Stimulated activated naive B cell treated with anti-CD40 and anti-IgM and Interleukin-4, amounts not matched to agents 10 μg/mL and 1 μg/mL and 100 μg/mL, for 72 hours (primary cell): Measurements from ENCODE around the gene TRPM3.

ENCODE experiments used
- ATAC-seq, 2 donors: fragments of 150-1000 bp; cut with Tn5 transposase; replicated peaks; 2 replicates each; pipeline ENCODE4 v1.10.0; 2021; ENCODE audit warnings: moderate library complexity in 1 of 2
- DNase-seq: peaks from one replicate; pipeline ENCODE4 v3.0.0; 2021
- H3K27ac Mint-ChIP-seq: one replicate; pipeline ENCODE4 v1.8.0; 2022; ENCODE audit warnings: mild to moderate bottlenecking, mixed read lengths
- H3K27me3 Mint-ChIP-seq, 2 donors: one replicate each; pipeline ENCODE4 v1.8.0; 2022; ENCODE audit warnings: mixed read lengths in 2 of 2
- H3K36me3 Mint-ChIP-seq, 2 donors: one replicate each; pipeline ENCODE4 v1.8.0; 2022; ENCODE audit warnings: mixed read lengths in 2 of 2, mild to moderate bottlenecking in 1 of 2
- H3K4me1 Mint-ChIP-seq, 2 donors: one replicate each; pipeline ENCODE4 v1.8.0; 2022; ENCODE audit warnings: mixed read lengths in 2 of 2, mild to moderate bottlenecking in 1 of 2
- H3K4me3 Mint-ChIP-seq, 2 donors: one replicate each; pipeline ENCODE4 v1.8.0; 2022; ENCODE audit warnings: mild to moderate bottlenecking in 2 of 2, mixed read lengths in 2 of 2, moderate library complexity in 1 of 2
- H3K9me3 Mint-ChIP-seq, 2 donors: one replicate each; pipeline ENCODE4 v1.8.0; 2022; ENCODE audit warnings: mixed read lengths in 2 of 2, mild to moderate bottlenecking in 1 of 2

TRPM3 gene

DNA sequence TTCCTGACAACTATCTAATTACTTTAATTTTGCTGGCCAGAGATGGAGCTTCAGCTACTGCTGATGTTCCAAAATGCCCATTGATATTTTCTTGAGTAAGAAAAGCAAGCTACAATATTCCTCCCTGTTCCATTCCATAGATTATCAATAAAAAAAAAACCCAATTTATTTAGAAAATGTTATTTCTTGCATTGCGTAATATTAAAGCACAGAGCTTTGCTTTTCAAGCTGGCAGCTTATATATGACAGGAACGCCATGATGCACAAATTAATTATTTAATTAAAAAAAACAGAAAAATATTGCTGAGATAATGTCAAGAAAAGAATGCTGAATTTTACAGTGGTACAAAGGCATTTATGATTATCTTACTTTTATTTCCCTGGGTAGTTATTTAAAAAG lies 47.9 kb downstream of the TRPM3 start:
- ATAC-seq (no peak), DNase-seq (no peak)
- no peaks in the 10 kb centered on the region for H3K36me3 Mint-ChIP-seq
- no peaks in the 10 kb centered on the region for H3K4me1 Mint-ChIP-seq
- H3K27ac Mint-ChIP-seq: no peak overlapping the region
- H3K9me3 Mint-ChIP-seq: peaks cover 0 to 4% of the 10 kb centered on the region in 2 donors
- no peaks in the 10 kb centered on the region for H3K27me3 Mint-ChIP-seq
- no peak overlapping the region for H3K4me3 Mint-ChIP-seq

DNA sequence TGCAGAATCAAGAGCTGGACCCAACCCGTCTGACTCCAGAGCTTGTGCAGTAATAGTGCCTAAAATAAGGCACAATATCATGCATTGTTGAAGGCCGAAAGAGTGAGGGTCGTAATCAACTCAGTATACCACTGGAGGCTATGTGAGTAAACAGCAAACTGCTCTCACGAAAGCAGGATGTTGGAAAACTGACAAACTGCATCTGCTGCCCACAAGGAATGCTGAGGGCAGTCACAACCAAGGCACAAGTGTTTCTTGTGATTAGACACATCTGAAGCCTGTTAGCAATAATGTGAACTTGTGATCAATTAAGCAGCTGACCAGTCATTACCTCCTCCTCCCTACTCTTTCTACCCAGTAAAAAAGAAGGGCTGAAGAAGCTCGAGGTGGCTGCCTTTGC lies 48.8 kb downstream of the TRPM3 start:
- no peaks in the 10 kb centered on the region for H3K4me1 Mint-ChIP-seq
- DNase-seq (no peak), ATAC-seq (no peak)
- H3K36me3 Mint-ChIP-seq: no peaks in the 10 kb centered on the region
- H3K27ac Mint-ChIP-seq: no peak overlapping the region
- H3K9me3 Mint-ChIP-seq: peaks cover 0 to 6% of the 10 kb centered on the region in 2 donors
- H3K4me3 Mint-ChIP-seq: no peak overlapping the region
- no peaks in the 10 kb centered on the region for H3K27me3 Mint-ChIP-seq

DNA sequence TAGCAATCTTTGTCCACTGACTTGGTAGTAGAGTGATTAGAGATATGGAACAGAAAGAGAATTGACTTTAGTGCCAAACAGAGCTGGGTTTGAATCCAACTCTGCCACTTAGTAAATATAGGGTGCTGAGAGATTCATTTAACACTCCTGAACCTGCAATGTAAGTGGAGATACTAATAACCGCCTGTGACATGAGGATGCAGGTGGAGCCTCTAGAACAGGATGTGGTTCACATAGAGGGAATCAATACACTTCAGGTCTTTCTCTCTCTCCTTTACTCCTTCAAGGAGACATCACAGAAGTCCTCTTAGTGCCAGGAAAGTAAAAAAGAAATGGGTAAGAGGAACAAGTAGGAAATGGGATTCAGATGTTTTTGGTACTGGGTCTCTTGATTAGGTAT lies 49.8 kb downstream of the TRPM3 start:
- H3K36me3 Mint-ChIP-seq: no peaks in the 10 kb centered on the region
- no peak overlapping the region for H3K4me3 Mint-ChIP-seq
- H3K27me3 Mint-ChIP-seq: no peaks in the 10 kb centered on the region
- peaks cover 0 to 6% of the 10 kb centered on the region in 2 donors for H3K9me3 Mint-ChIP-seq
- DNase-seq: no peak
- H3K4me1 Mint-ChIP-seq: no peaks in the 10 kb centered on the region
- ATAC-seq: no peak
- H3K27ac Mint-ChIP-seq: no peak overlapping the region

- no peaks in the 10 kb centered on the region for H3K4me1 Mint-ChIP-seq
- H3K9me3 Mint-ChIP-seq: no peaks in the 10 kb centered on the region
- no peaks in the 10 kb centered on the region for H3K36me3 Mint-ChIP-seq
- no peak for DNase-seq
- H3K4me3 Mint-ChIP-seq: no peak overlapping the region
- H3K27ac Mint-ChIP-seq: no peak overlapping the region
- H3K27me3 Mint-ChIP-seq: no peaks in the 10 kb centered on the region
- no peak for ATAC-seq
Measured at GRCh38 chr9:71058660-71059059, 62.8 kb downstream of the TRPM3 start.

DNA sequence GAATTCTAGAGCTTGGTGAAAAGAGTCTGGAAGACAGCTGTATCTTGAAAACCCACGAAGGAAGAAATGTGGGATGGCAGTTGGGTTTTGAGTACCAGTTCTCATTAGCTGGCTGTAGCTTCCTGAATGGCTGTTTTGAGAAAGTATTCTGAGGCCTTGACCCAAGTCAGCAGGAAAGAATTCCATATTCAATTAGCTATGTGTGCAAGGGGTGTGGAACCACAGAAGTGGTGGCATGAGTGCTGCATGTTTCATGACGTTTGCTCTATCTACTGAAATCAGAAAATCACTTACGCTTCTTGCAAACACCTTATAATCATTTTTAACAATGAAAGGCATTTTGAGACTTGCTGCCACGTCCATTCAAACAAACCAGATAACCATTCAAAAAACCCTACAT lies 69.1 kb downstream of the TRPM3 start:
- Mint-ChIP-seq H3K27ac (no peak overlapping the region), H3K4me3 (no peak overlapping the region), H3K4me1 (no peaks in the 10 kb centered on the region), H3K36me3 (no peaks in the 10 kb centered on the region), H3K9me3 (no peaks in the 10 kb centered on the region), H3K27me3 (no peaks in the 10 kb centered on the region)
- ATAC-seq (no peak), DNase-seq (no peak)

DNA sequence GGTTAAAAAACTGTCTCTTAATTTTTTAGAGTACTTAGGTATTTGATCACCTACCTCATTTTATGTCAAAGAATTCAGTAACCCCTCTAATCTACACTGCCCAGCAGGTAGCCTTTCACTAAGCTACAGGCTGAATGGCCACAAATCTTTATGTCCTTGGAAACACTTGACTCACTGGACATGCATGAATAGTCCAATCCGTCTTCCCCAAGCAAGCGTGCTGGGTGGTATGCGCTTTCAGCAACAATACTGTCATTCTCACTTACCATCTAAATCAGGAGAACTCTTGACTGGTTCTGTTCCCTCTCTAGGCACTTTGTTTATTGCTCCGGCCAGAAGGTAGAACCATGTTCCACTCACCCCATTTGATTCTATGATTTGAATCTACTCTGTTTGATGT lies 73.1 kb downstream of the TRPM3 start:
- no peak overlapping the region for H3K27ac Mint-ChIP-seq
- no peaks in the 10 kb centered on the region for H3K36me3 Mint-ChIP-seq
- H3K4me1 Mint-ChIP-seq: no peaks in the 10 kb centered on the region
- no peaks in the 10 kb centered on the region for H3K27me3 Mint-ChIP-seq
- H3K4me3 Mint-ChIP-seq: no peak overlapping the region
- no peak for DNase-seq
- ATAC-seq: no peak
- peaks cover 0 to 1% of the 10 kb centered on the region in 2 donors for H3K9me3 Mint-ChIP-seq

DNA sequence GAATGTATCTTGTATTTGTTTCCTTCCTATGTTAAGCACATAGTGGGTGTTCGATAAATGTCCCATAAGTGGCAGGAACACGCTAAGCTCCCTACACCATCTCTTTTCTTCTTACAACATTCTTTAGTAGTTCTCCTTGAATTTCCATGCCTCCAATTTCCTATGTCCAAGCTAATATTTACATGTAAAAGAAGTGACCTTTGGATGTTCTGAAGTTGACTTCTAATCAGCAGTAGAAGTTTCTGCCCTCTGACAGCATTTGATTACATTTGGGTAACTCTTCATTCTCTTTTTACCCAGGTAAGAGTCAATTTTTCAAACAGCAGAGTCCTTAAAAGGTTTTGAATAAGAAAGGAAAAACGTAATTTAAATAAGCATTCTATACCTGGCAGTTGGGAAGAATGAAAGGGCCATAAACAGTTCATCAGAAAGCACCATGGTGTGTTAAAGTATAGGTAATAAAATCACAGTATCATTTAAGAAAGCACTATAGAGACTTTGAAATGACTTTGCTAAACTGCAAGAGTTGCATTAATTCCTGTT lies 78.9 kb downstream of the TRPM3 start:
- Mint-ChIP-seq H3K9me3 (peaks cover 0 to 1% of the 10 kb centered on the region in 2 donors), H3K36me3 (no peaks in the 10 kb centered on the region), H3K4me3 (no peak overlapping the region), H3K27me3 (no peaks in the 10 kb centered on the region), H3K4me1 (no peaks in the 10 kb centered on the region), H3K27ac (no peak overlapping the region)
- DNase-seq: no peak
- ATAC-seq: no peak

- no peaks in the 10 kb centered on the region for H3K36me3 Mint-ChIP-seq
- H3K9me3 Mint-ChIP-seq: no peaks in the 10 kb centered on the region
- H3K27me3 Mint-ChIP-seq: no peaks in the 10 kb centered on the region
- no peak overlapping the region for H3K4me3 Mint-ChIP-seq
- no peaks in the 10 kb centered on the region for H3K4me1 Mint-ChIP-seq
- no peak for DNase-seq
- no peak overlapping the region for H3K27ac Mint-ChIP-seq
- ATAC-seq: no peak
Measured at GRCh38 chr9:71037521-71037920, 83.9 kb downstream of the TRPM3 start.

GRCh38 chr9:71036501-71036900 lies 84.9 kb downstream of the TRPM3 start:
- Mint-ChIP-seq H3K27me3 (no peaks in the 10 kb centered on the region), H3K36me3 (no peaks in the 10 kb centered on the region), H3K4me3 (no peak overlapping the region), H3K27ac (no peak overlapping the region), H3K4me1 (no peaks in the 10 kb centered on the region), H3K9me3 (no peaks in the 10 kb centered on the region)
- no peak for DNase-seq
- no peak for ATAC-seq

DNA sequence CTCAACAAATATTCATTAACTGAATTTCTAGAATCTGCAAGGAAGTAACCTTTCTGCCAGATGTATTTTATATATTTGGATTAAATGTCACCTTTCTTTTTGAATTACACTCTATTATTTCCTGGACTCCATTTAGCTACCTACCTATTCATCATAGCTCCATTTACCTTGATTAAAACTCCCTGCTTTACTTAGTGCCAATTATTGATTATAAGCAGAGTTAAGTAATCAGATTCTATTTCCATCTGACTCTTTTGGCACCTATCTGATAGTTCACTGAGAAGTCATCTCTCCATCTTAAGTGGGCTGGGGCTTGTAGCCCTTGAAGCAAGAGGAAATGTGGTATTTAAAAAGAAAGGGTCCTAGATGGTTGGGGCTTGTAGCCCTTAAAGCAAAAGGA lies 88.6 kb downstream of the TRPM3 start:
- Mint-ChIP-seq H3K9me3 (peaks cover 0 to 2% of the 10 kb centered on the region in 2 donors), H3K4me3 (no peak overlapping the region), H3K4me1 (no peaks in the 10 kb centered on the region), H3K27me3 (no peaks in the 10 kb centered on the region), H3K36me3 (no peaks in the 10 kb centered on the region), H3K27ac (no peak overlapping the region)
- DNase-seq: no peak
- ATAC-seq: no peak

GRCh38 chr9:71025728-71026127 lies 95.7 kb downstream of the TRPM3 start:
- ATAC-seq: no peak
- H3K36me3 Mint-ChIP-seq: no peaks in the 10 kb centered on the region

GRCh38 chr9:71025201-71025600 lies 96.2 kb downstream of the TRPM3 start:
- no peak overlapping the region for H3K27ac Mint-ChIP-seq
- no peaks in the 10 kb centered on the region for H3K36me3 Mint-ChIP-seq
- DNase-seq (no peak), ATAC-seq (no peak)
- H3K27me3 Mint-ChIP-seq: no peaks in the 10 kb centered on the region
- H3K4me1 Mint-ChIP-seq: no peaks in the 10 kb centered on the region
- H3K4me3 Mint-ChIP-seq: no peak overlapping the region
- H3K9me3 Mint-ChIP-seq: peaks cover 0 to 4% of the 10 kb centered on the region in 2 donors

More at GRCh38 chr9:71025728-71026127, 95.7 kb downstream of the TRPM3 start:
- H3K27me3 Mint-ChIP-seq: no peaks in the 10 kb centered on the region
- no peak overlapping the region for H3K4me3 Mint-ChIP-seq
- no peak overlapping the region for H3K27ac Mint-ChIP-seq
- DNase-seq: no peak
- H3K9me3 Mint-ChIP-seq: peaks cover 0 to 4% of the 10 kb centered on the region in 2 donors
- no peaks in the 10 kb centered on the region for H3K4me1 Mint-ChIP-seq

- Mint-ChIP-seq H3K27me3 (no peaks in the 10 kb centered on the region), H3K36me3 (peaks cover under 1 to 2% of the 10 kb centered on the region in 2 donors), H3K9me3 (peaks cover 10 to 11% of the 10 kb centered on the region in 2 donors), H3K27ac (no peak overlapping the region), H3K4me3 (no peak overlapping the region), H3K4me1 (no peaks in the 10 kb centered on the region)
- ATAC-seq: no peak
- no peak for DNase-seq
Measured at GRCh38 chr9:71010258-71010657, 111.2 kb downstream of the TRPM3 start.

- Mint-ChIP-seq H3K4me3 (no peak overlapping the region), H3K9me3 (peaks cover 14 to 18% of the 10 kb centered on the region in 2 donors), H3K27me3 (no peaks in the 10 kb centered on the region), H3K4me1 (no peaks in the 10 kb centered on the region), H3K36me3 (peaks cover 2 to 4% of the 10 kb centered on the region in 2 donors), H3K27ac (no peak overlapping the region)
- DNase-seq (no peak), ATAC-seq (no peak)
Measured at GRCh38 chr9:71005456-71005855, 116.0 kb downstream of the TRPM3 start.

GRCh38 chr9:71004196-71004595 lies 117.2 kb downstream of the TRPM3 start:
- no peaks in the 10 kb centered on the region for H3K27me3 Mint-ChIP-seq
- no peaks in the 10 kb centered on the region for H3K4me1 Mint-ChIP-seq
- H3K27ac Mint-ChIP-seq: no peak overlapping the region
- no peak overlapping the region for H3K4me3 Mint-ChIP-seq
- peaks cover 13 to 15% of the 10 kb centered on the region in 2 donors for H3K9me3 Mint-ChIP-seq
- ATAC-seq: no peak
- H3K36me3 Mint-ChIP-seq: peaks cover 2 to 4% of the 10 kb centered on the region in 2 donors
- DNase-seq: no peak

DNA sequence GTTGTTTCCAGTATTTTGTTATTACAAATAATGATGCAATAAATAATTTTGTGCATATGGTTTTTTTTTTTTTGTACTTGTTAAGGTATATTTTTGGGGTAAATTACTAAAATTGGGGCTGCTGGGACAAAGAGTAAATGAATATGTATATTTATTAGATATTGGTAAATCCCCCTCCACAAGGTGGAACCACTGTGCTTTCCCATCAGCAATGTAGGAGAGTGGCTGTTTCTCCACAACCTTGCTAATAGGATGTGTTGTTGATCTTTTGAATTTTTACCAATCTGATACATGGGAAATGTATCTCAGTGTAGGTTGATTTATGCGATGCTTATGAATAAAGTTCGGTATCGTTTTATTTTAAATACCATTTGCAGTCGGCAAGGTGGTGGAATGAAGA lies 118.1 kb downstream of the TRPM3 start:
- no peak for ATAC-seq
- Mint-ChIP-seq H3K27ac (no peak overlapping the region), H3K4me3 (no peak overlapping the region), H3K27me3 (no peaks in the 10 kb centered on the region), H3K9me3 (peaks cover 10 to 15% of the 10 kb centered on the region in 2 donors), H3K4me1 (no peaks in the 10 kb centered on the region), H3K36me3 (peaks cover 2 to 4% of the 10 kb centered on the region in 2 donors)
- no peak for DNase-seq
